ENCODE data around the gene PMPCA.
A peak's percentile ranks its signal among the peaks of the same experiment; 100 is the strongest.

GRCh38 chr9:136451221-136451877 lies 40.9 kb downstream of the PMPCA start:
- no peak for TF ChIP-seq RAD21 (IDR thresholded peaks at IDR 0.05; ENCODE audit: low read depth)
- peak in 1 of 3 experiments; percentile 26; a peak in 1 of 6 replicates for TF ChIP-seq CTCF (IDR thresholded peaks at IDR 0.05 in 2 of 3, conservative IDR thresholded peaks at IDR 0.05 in 1 of 3; ENCODE audit: borderline replicate concordance in 1 of 3, insufficient read depth in 1 of 3, low read depth in 2 of 3, low read length in 2 of 3)
- TF ChIP-seq, protein P1, sequence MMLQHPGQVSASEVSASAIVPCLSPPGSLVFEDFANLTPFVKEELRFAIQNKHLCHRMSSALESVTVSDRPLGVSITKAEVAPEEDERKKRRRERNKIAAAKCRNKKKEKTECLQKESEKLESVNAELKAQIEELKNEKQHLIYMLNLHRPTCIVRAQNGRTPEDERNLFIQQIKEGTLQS (IDR thresholded peaks at IDR 0.05): no peak
- no peak for TF ChIP-seq EZH2 (IDR thresholded peaks at IDR 0.05)
- TF ChIP-seq POLR2A (IDR thresholded peaks at IDR 0.05; ENCODE audit: borderline replicate concordance, extremely low read depth, insufficient read depth, insufficient read length): no peak
- TF ChIP-seq EZH2phosphoT487 (IDR thresholded peaks at IDR 0.05; ENCODE audit: borderline replicate concordance): no peak
- TF ChIP-seq MAX (IDR thresholded peaks at IDR 0.05): no peak
- TF ChIP-seq JUND (IDR thresholded peaks at IDR 0.05): no peak
- TF ChIP-seq EGR1 (IDR thresholded peaks at IDR 0.05; ENCODE audit: low read depth): no peak
- no peak for TF ChIP-seq YY1 (IDR thresholded peaks at IDR 0.05; ENCODE audit: extremely low read depth, insufficient replicate concordance, low read depth, low read length)
- TF ChIP-seq SIN3A (IDR thresholded peaks at IDR 0.05; ENCODE audit: low read depth): no peak
- no peak for TF ChIP-seq ELF1 (IDR thresholded peaks at IDR 0.05; ENCODE audit: borderline replicate concordance, low read depth)
- no peak for TF ChIP-seq ZFX (IDR thresholded peaks at IDR 0.05)
